ENCODE measurements around the gene TMEM203. TPM values are rescaled to one million over a fixed set of nuclear protein-coding genes. Genes with fewer than 3 reads are reported as not detected.

Gene TMEM203
- total RNA-seq, 1 donor: 40.2 TPM

- H3K4me3 ChIP-seq (ENCODE audit: low read depth, low read length): no peak overlapping the region
- no peak for DNase-seq (ENCODE audit: low read depth)
- TF ChIP-seq CTCF (IDR thresholded peaks at IDR 0.05; ENCODE audit: insufficient read depth, low read depth, low read length): peak; percentile 29
Measured at GRCh38 chr9:137175345-137175961, 30.0 kb downstream of the TMEM203 start.

GRCh38 chr9:137174722-137175293, 30.6 kb downstream of the TMEM203 start:
- no peak for TF ChIP-seq CTCF (IDR thresholded peaks at IDR 0.05; ENCODE audit: insufficient read depth, low read depth, low read length)
- H3K4me3 ChIP-seq (ENCODE audit: low read depth, low read length): no peak overlapping the region
- DNase-seq (ENCODE audit: low read depth): no peak

GRCh38 chr9:137173796-137174664, 31.4 kb downstream of the TMEM203 start:
- DNase-seq (ENCODE audit: low read depth): no peak
- no peak overlapping the region for H3K4me3 ChIP-seq (ENCODE audit: low read depth, low read length)
- TF ChIP-seq CTCF (IDR thresholded peaks at IDR 0.05; ENCODE audit: insufficient read depth, low read depth, low read length): no peak

GRCh38 chr9:137172901-137173795, 32.3 kb downstream of the TMEM203 start:
- no peak for TF ChIP-seq CTCF (IDR thresholded peaks at IDR 0.05; ENCODE audit: insufficient read depth, low read depth, low read length)
- H3K4me3 ChIP-seq (ENCODE audit: low read depth, low read length): no peak overlapping the region
- DNase-seq (ENCODE audit: low read depth): no peak

GRCh38 chr9:137171149-137171900, 34.1 kb downstream of the TMEM203 start:
- DNase-seq (ENCODE audit: low read depth): no peak
- TF ChIP-seq CTCF (IDR thresholded peaks at IDR 0.05; ENCODE audit: insufficient read depth, low read depth, low read length): no peak
- no peak overlapping the region for H3K4me3 ChIP-seq (ENCODE audit: low read depth, low read length)
